Neural cell (in vitro differentiated cells): Measurements from ENCODE around the gene ZNF280C. TPM values are rescaled to one million over a fixed set of nuclear protein-coding genes. Genes with fewer than 3 reads are reported as not detected.
A peak's percentile ranks its signal among the peaks of the same experiment; 100 is the strongest.

Source experiments
- H2AFZ ChIP-seq: fragments of 200-600, 300-800 bp; sonication (generic), shearing (Covaris generic); 2 replicates; pipeline ENCODE4 v1.6.0; 2014; ENCODE audit warnings: low read depth, mild to moderate bottlenecking, antibody characterized with exemption, low read length, moderate library complexity
- H3F3A ChIP-seq: fragments of 200-600 bp; shearing (Covaris generic); 2 replicates; pipeline ENCODE4 v1.6.1; 2016; ENCODE audit warnings: mild to moderate bottlenecking, moderate library complexity, mixed read lengths, antibody characterized with exemption, low read length; ENCODE audit not compliant: insufficient read depth, poor library complexity, severe bottlenecking
- H3K27ac ChIP-seq: fragments of 200-600, 300-800 bp; sonication (generic), shearing (Covaris generic); 2 replicates; pipeline ENCODE4 v1.5.1; 2014; ENCODE audit warnings: mild to moderate bottlenecking, low read length, moderate library complexity
- H3K27me3 ChIP-seq: fragments of 300-800, 200-600 bp; sonication (generic), shearing (Covaris generic); 2 replicates; pipeline ENCODE4 v1.6.0; 2014; ENCODE audit warnings: mild to moderate bottlenecking, low read depth, low read length, moderate library complexity; ENCODE audit not compliant: insufficient read depth
- H3K36me3 ChIP-seq: fragments of 300-800, 200-600 bp; sonication (generic), shearing (Covaris generic); 2 replicates; pipeline ENCODE4 v1.5.1; 2014; ENCODE audit warnings: mild to moderate bottlenecking, antibody characterized with exemption, low read length, moderate library complexity; ENCODE audit not compliant: insufficient read depth
- H3K4me2 ChIP-seq: fragments of 300-800, 200-600 bp; sonication (generic), shearing (Covaris generic); 2 replicates; pipeline ENCODE4 v1.6.0; 2014; ENCODE audit warnings: mild to moderate bottlenecking, low read length
- H3K4me3 ChIP-seq: fragments of 300-800, 200-600 bp; sonication (generic), shearing (Covaris generic); 2 replicates; pipeline ENCODE4 v1.5.1; 2014; ENCODE audit warnings: mild to moderate bottlenecking, low read length, moderate library complexity
- H3K79me2 ChIP-seq: fragments of 200-600 bp; shearing (Covaris generic); replicated peaks from 2 replicates; pipeline ENCODE4 v1.6.0; 2014; ENCODE audit warnings: mild to moderate bottlenecking, low read length, moderate library complexity; ENCODE audit not compliant: insufficient read depth
- H3K9ac ChIP-seq: fragments of 300-800, 200-600 bp; sonication (generic), shearing (Covaris generic); 2 replicates; pipeline ENCODE4 v1.6.1; 2016; ENCODE audit warnings: mild to moderate bottlenecking, low read length, mixed read lengths
- H3K9me2 ChIP-seq: fragments of 200-600 bp; shearing (Covaris generic); 2 replicates; pipeline ENCODE4 v1.6.1; 2016; ENCODE audit warnings: mild to moderate bottlenecking, low read length, mixed read lengths; ENCODE audit not compliant: insufficient read depth
- H3K9me3 ChIP-seq: fragments of 200-600, 300-800 bp; sonication (generic), shearing (Covaris generic); 2 replicates; pipeline ENCODE4 v1.6.1; 2016; ENCODE audit warnings: mild to moderate bottlenecking, mixed run types, low read length, moderate library complexity, mixed read lengths
- H4K20me1 ChIP-seq: fragments of 200-600 bp; shearing (Covaris generic); 2 replicates; pipeline ENCODE4 v1.6.1; 2016; ENCODE audit warnings: mild to moderate bottlenecking, mixed run types; ENCODE audit not compliant: insufficient read depth
- EP300 ChIP-seq: fragments of 450-650 bp; conservative IDR thresholded peaks from 2 replicates; pipeline ENCODE4 v1.6.1; 2014; ENCODE audit warnings: antibody characterized with exemption, mild to moderate bottlenecking, moderate library complexity; ENCODE audit not compliant: poor library complexity, severe bottlenecking
- MXI1 ChIP-seq: fragments of 450-650 bp; conservative IDR thresholded peaks from 2 replicates; pipeline ENCODE4 v1.6.1; 2014; ENCODE audit warnings: antibody characterized with exemption, mild to moderate bottlenecking; ENCODE audit not compliant: poor library complexity, severe bottlenecking
- POLR2AphosphoS5 ChIP-seq: IDR thresholded peaks from 2 replicates; pipeline ENCODE4 v1.6.1; 2012
- RAD21 ChIP-seq: fragments of 450-650 bp; conservative IDR thresholded peaks from 2 replicates; pipeline ENCODE4 v1.6.1; 2014; ENCODE audit warnings: antibody characterized with exemption, mild to moderate bottlenecking, moderate library complexity
- SMC3 ChIP-seq: fragments of 450-650 bp; conservative IDR thresholded peaks from 2 replicates; pipeline ENCODE4 v1.6.1; 2014; ENCODE audit warnings: antibody characterized with exemption, mild to moderate bottlenecking, moderate library complexity; ENCODE audit not compliant: poor library complexity
- TAF1 ChIP-seq: IDR thresholded peaks from 2 replicates; pipeline ENCODE4 v1.6.1; 2012; ENCODE audit warnings: low read depth
- polyA plus RNA-seq: library from polyadenylated mRNA; depleted of rRNA; stranded (reverse); fragments of >200 nt; gene quantifications from 2 replicates; pipeline ENCODE4 v1.2.3, GENCODE V29; 2014
- TF ChIP-seq, protein P1 (sequence below): fragments of 450-650 bp; IDR thresholded peaks from 2 replicates; pipeline ENCODE4 v1.5.1; 2014; ENCODE audit warnings: antibody characterized with exemption, mild to moderate bottlenecking, moderate library complexity; ENCODE audit not compliant: poor library complexity, severe bottlenecking

Gene ZNF280C
- polyA plus RNA-seq, 1 donor from 2014 or later, result 9.5 TPM

GRCh38 chrX:130173190-130173895, 95.4 kb downstream of the ZNF280C start (continued):
- no peak for TF ChIP-seq RAD21

- Histone ChIP-seq H3K4me3 (peak overlapping the region; percentile 91), H3K9me2 (no peaks in the 10 kb centered on the region), H3K9ac (peak overlapping the region; percentile 95), H3K36me3 (no peaks in the 10 kb centered on the region), H3K27ac (peak overlapping the region; percentile 95), H3K9me3 (no peaks in the 10 kb centered on the region), H3F3A (no peaks in the 10 kb centered on the region), H2AFZ (peak overlapping the region; percentile 27), H3K4me2 (peak overlapping the region; percentile 14), H3K27me3 (no peaks in the 10 kb centered on the region), H4K20me1 (no peaks in the 10 kb centered on the region), H3K79me2 (peaks cover 30% of the 10 kb centered on the region)
- no peak for TF ChIP-seq MXI1
- TF ChIP-seq, protein P1, sequence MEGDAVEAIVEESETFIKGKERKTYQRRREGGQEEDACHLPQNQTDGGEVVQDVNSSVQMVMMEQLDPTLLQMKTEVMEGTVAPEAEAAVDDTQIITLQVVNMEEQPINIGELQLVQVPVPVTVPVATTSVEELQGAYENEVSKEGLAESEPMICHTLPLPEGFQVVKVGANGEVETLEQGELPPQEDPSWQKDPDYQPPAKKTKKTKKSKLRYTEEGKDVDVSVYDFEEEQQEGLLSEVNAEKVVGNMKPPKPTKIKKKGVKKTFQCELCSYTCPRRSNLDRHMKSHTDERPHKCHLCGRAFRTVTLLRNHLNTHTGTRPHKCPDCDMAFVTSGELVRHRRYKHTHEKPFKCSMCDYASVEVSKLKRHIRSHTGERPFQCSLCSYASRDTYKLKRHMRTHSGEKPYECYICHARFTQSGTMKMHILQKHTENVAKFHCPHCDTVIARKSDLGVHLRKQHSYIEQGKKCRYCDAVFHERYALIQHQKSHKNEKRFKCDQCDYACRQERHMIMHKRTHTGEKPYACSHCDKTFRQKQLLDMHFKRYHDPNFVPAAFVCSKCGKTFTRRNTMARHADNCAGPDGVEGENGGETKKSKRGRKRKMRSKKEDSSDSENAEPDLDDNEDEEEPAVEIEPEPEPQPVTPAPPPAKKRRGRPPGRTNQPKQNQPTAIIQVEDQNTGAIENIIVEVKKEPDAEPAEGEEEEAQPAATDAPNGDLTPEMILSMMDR, result peak; percentile 17
These were observed 96.4 kb downstream of the ZNF280C start for GRCh38 chrX:130172127-130172845.

- Histone ChIP-seq H3K27ac (peak within 1 kb of the TSS; percentile 95), H3K4me3 (peak within 1 kb of the TSS; percentile 91), H3K4me2 (peak within 1 kb of the TSS; percentile 14), H3K79me2 (peaks cover 28% of the 10 kb centered on the region), H4K20me1 (no peaks in the 10 kb centered on the region), H3K9me3 (no peaks in the 10 kb centered on the region), H2AFZ (peak within 1 kb of the TSS; percentile 27), H3K9me2 (no peaks in the 10 kb centered on the region), H3K27me3 (no peaks in the 10 kb centered on the region), H3F3A (no peaks in the 10 kb centered on the region), H3K36me3 (no peaks in the 10 kb centered on the region), H3K9ac (peak within 1 kb of the TSS; percentile 95)
- TF ChIP-seq TAF1, result peak; percentile 58
- TF ChIP-seq EP300, result peak; percentile 23
- TF ChIP-seq SMC3, result no peak
- peak; percentile 87 for TF ChIP-seq POLR2AphosphoS5
- peak; percentile 62 for TF ChIP-seq MXI1
- TF ChIP-seq RAD21, result no peak
These were observed 97.1 kb downstream of the ZNF280C start, which contains the start of gene RAB33A for GRCh38 chrX:130171446-130172126. Gene RAB33A, plus strand, starts transcription at chrX:130171962. Its CDS starts 101 bp downstream, at chrX:130172063.
